ENCODE data around the gene AUTS2. TPM values are rescaled to one million over a fixed set of nuclear protein-coding genes. Genes with fewer than 3 reads are reported as not detected.

The AUTS2 gene
- total RNA-seq, 1 experiment from 2014 or later = 256 TPM

DNA sequence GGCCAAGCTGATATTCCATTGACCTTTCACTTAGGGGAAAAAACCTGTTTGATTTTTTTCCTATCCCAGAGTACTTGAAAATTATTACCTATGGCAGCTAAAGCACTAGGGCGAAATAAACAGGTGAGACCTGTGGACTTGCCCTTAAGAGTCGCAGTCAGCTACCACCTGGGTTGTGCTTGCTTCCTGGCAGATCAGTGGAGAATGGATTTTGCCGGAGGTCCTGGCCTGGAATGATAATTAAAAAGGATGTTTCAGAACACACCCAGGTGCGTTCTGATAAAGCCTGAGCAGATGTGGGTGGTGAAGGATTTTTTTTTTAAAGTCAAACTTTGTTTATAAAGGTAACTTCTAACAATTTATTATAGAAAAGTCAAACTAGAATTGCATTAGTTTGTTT is 59.1 kb downstream of the AUTS2 start:
- H2BK12ac ChIP-seq (ENCODE audit: insufficient read length, low read depth, low read length) = no peak overlapping the region
- no peaks in the 10 kb centered on the region for H4K20me1 ChIP-seq (ENCODE audit: control insufficient read depth, insufficient read depth, insufficient read length)

More for the DNA sequence above, 59.1 kb downstream of the AUTS2 start:
- no peak overlapping the region for H3T11ph ChIP-seq (ENCODE audit: low read length)
- H2BK20ac ChIP-seq (ENCODE audit: low read depth, low read length, poor library complexity, severe bottlenecking) = no peak overlapping the region
- H3K4ac ChIP-seq (ENCODE audit: low read depth, low read length) = no peak overlapping the region
- H3K56ac ChIP-seq (ENCODE audit: insufficient read length, low read depth, low read length) = no peak overlapping the region
- H3K9me3 ChIP-seq (ENCODE audit: control insufficient read depth, low read depth, low read length) = no peaks in the 10 kb centered on the region
- H3K23me2 ChIP-seq (ENCODE audit: insufficient read length, low read depth, low read length, poor library complexity, severe bottlenecking) = no peaks in the 10 kb centered on the region
- no peak overlapping the region for H2BK5ac ChIP-seq (ENCODE audit: insufficient read length, low read length)
- WGBS (ENCODE audit: extremely low coverage, insufficient read length, low lambda C conversion rate) = no CpG with 5 or more reads among the region's 4 CpGs
- H4K5ac ChIP-seq (ENCODE audit: insufficient read length, low read depth, low read length) = no peak overlapping the region
- no peak for DNase-seq
- H3K4me1 ChIP-seq (ENCODE audit: insufficient read depth, low read length) = peaks cover 9% of the 10 kb centered on the region
- no peak overlapping the region for H2AK5ac ChIP-seq (ENCODE audit: insufficient read length, low read length)
- H4K8ac ChIP-seq (replicated peaks; ENCODE audit: insufficient read length, low read depth, low read length) = no peak overlapping the region
- H4K91ac ChIP-seq (ENCODE audit: insufficient read length, low read depth, low read length) = no peak overlapping the region
- H3K36me3 Mint-ChIP-seq (ENCODE audit: insufficient read depth in 1 of 3, low read depth in 3 of 3) = no peaks in the 10 kb centered on the region
- no peak overlapping the region for H3K4me3 Mint-ChIP-seq
- H3K4me1 Mint-ChIP-seq = peaks cover 42 to 51% of the 10 kb centered on the region in 2 experiments
- H3K9me3 Mint-ChIP-seq = no peaks in the 10 kb centered on the region
- H2BK120ac ChIP-seq (ENCODE audit: low read depth, low read length, poor library complexity, severe bottlenecking) = no peak overlapping the region
- no peak overlapping the region for H3K9ac ChIP-seq (ENCODE audit: extremely low read depth, insufficient read length, low read length)
- H3K18ac ChIP-seq (ENCODE audit: insufficient read length, low read depth, low read length) = no peak overlapping the region
- H2BK15ac ChIP-seq (ENCODE audit: low read depth, low read length) = no peak overlapping the region
- H3K27me3 ChIP-seq (ENCODE audit: insufficient read depth, low read length) = no peaks in the 10 kb centered on the region
- H3K79me1 ChIP-seq (ENCODE audit: insufficient read depth, low read depth, low read length, poor library complexity, severe bottlenecking) = no peaks in the 10 kb centered on the region
- H3K14ac ChIP-seq (ENCODE audit: insufficient read depth, low read length) = no peak overlapping the region
- peaks cover 12% of the 10 kb centered on the region for H3K27me3 Mint-ChIP-seq (ENCODE audit: low read depth)
- no peak overlapping the region for H3K4me2 ChIP-seq (ENCODE audit: insufficient read depth, insufficient read length, low read length)
- H3K23ac ChIP-seq (ENCODE audit: insufficient read length, low read depth, low read length) = no peak overlapping the region
- H3K27ac Mint-ChIP-seq = no peak overlapping the region
- no peak overlapping the region for H2AFZ ChIP-seq (ENCODE audit: low read length)
- H3K79me2 ChIP-seq (ENCODE audit: insufficient read depth, low read length) = no peaks in the 10 kb centered on the region
- TF ChIP-seq, protein P1, sequence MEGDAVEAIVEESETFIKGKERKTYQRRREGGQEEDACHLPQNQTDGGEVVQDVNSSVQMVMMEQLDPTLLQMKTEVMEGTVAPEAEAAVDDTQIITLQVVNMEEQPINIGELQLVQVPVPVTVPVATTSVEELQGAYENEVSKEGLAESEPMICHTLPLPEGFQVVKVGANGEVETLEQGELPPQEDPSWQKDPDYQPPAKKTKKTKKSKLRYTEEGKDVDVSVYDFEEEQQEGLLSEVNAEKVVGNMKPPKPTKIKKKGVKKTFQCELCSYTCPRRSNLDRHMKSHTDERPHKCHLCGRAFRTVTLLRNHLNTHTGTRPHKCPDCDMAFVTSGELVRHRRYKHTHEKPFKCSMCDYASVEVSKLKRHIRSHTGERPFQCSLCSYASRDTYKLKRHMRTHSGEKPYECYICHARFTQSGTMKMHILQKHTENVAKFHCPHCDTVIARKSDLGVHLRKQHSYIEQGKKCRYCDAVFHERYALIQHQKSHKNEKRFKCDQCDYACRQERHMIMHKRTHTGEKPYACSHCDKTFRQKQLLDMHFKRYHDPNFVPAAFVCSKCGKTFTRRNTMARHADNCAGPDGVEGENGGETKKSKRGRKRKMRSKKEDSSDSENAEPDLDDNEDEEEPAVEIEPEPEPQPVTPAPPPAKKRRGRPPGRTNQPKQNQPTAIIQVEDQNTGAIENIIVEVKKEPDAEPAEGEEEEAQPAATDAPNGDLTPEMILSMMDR (conservative IDR thresholded peaks at IDR 0.05) = no peak
- no peak overlapping the region for H3K27ac ChIP-seq (ENCODE audit: insufficient read length, low read depth, low read length)

Data from H9 (cell line).